ENCODE results near the gene HSPA4L. TPM values are rescaled to one million over a fixed set of nuclear protein-coding genes. Genes with fewer than 3 reads are reported as not detected.

Gene HSPA4L
- polyA plus RNA-seq, 1 donor from 2014 or later = not detected

- Mint-ChIP-seq H3K4me3 (no peak overlapping the region), H3K9me3 (no peaks in the 10 kb centered on the region), H3K36me3 (no peaks in the 10 kb centered on the region), H3K4me1 (peaks cover 0 to 2% (median 1%) of the 10 kb centered on the region in 3 donors), H3K27ac (peak overlapping the region in 1 of 3 donors; percentile 3), H3K27me3 (no peaks in the 10 kb centered on the region)
These were observed 88.6 kb downstream of the HSPA4L start for GRCh38 chr4:127870688-127871087.

GRCh38 chr4:127875791-127876190, 93.7 kb downstream of the HSPA4L start:
- H3K4me1 Mint-ChIP-seq = peaks cover 5 to 12% (median 6%) of the 10 kb centered on the region in 3 donors
- H3K27ac Mint-ChIP-seq = no peak overlapping the region
- no peaks in the 10 kb centered on the region for H3K36me3 Mint-ChIP-seq
- H3K9me3 Mint-ChIP-seq = no peaks in the 10 kb centered on the region
- H3K27me3 Mint-ChIP-seq = no peaks in the 10 kb centered on the region
- H3K4me3 Mint-ChIP-seq = no peak overlapping the region

- H3K4me3 Mint-ChIP-seq = peak within 1 kb of the TSS; percentile 94 to 98 (median 97)
These were observed 98.8 kb downstream of the HSPA4L start, which contains the start of gene PLK4 for GRCh38 chr4:127880763-127881562. Gene PLK4 (plus strand): TSS chr4:127880893. CDS start chr4:127881135, 242 bp downstream.

DNA sequence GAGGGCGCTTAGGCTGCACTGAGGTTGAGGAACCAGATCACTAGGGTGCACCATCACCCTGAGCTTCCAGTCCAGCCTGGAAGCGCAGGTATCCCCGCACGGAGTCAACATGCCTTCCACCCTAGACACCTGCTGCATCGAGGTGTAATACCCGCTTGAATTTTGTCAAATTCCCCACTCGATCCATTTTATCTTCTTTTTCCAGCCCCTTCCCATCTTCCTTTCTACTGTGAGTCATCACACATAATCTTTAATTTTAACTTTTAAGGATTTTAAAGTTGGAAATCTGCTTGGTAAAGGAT, 99.4 kb downstream of the HSPA4L start:
- Mint-ChIP-seq H3K9me3 (no peaks in the 10 kb centered on the region), H3K27me3 (no peaks in the 10 kb centered on the region), H3K27ac (peak overlapping the region; percentile 68 to 100 (median 95)), H3K4me1 (peaks cover 9 to 18% (median 12%) of the 10 kb centered on the region in 3 donors), H3K36me3 (peaks cover 4% of the 10 kb centered on the region), H3K4me3 (peak overlapping the region; percentile 94 to 98 (median 97))

More at GRCh38 chr4:127880763-127881562, 98.8 kb downstream of the HSPA4L start, which contains the start of gene PLK4:
- no peaks in the 10 kb centered on the region for H3K9me3 Mint-ChIP-seq
- H3K27me3 Mint-ChIP-seq = no peaks in the 10 kb centered on the region
- H3K4me1 Mint-ChIP-seq = peaks cover 9 to 18% (median 12%) of the 10 kb centered on the region in 3 donors
- H3K27ac Mint-ChIP-seq = peak within 1 kb of the TSS; percentile 95 to 100 (median 98)
- H3K36me3 Mint-ChIP-seq = peaks cover 2% of the 10 kb centered on the region

DNA sequence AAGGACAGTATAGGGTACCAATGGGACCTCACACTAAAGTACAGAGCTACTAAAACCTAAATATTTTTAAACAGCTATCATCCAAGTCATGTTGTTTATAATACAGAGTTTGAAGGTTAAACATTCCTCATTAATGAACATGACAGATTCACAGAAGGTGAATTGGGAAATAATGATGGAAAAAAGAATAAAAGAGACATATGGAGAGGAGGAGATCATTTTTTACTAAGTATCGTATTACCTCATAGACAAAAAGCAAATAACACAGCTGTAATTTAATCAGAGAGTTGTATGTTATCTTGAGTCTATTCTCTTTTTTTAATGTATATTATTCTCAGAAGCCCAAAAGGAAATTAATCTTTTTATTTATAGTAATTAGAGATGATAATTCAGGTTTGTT, 106.4 kb downstream of the HSPA4L start:
- Mint-ChIP-seq H3K4me3 (no peak overlapping the region), H3K4me1 (peaks cover 0 to 1% (median 0%) of the 10 kb centered on the region in 3 donors), H3K9me3 (no peaks in the 10 kb centered on the region), H3K27me3 (no peaks in the 10 kb centered on the region), H3K27ac (no peak overlapping the region), H3K36me3 (peaks cover 9% of the 10 kb centered on the region)

GRCh38 chr4:127889903-127890302, 107.8 kb downstream of the HSPA4L start:
- Mint-ChIP-seq H3K9me3 (no peaks in the 10 kb centered on the region), H3K4me1 (peaks cover 0 to 1% (median 0%) of the 10 kb centered on the region in 3 donors), H3K27me3 (no peaks in the 10 kb centered on the region), H3K27ac (no peak overlapping the region), H3K36me3 (peaks cover 9% of the 10 kb centered on the region), H3K4me3 (no peak overlapping the region)

Other genes with a start within 250 kb of the HSPA4L start
- gene INTU, start 149.4 kb upstream of the HSPA4L start, polyA plus RNA-seq = 0.11 TPM
- not detected for gene SLC25A31, start 51.9 kb upstream of the HSPA4L start, polyA plus RNA-seq
- 1.6 TPM for gene PLK4, start 98.6 kb downstream of the HSPA4L start, polyA plus RNA-seq
- gene MFSD8, start 182.9 kb downstream of the HSPA4L start, polyA plus RNA-seq = 7.8 TPM
- 7.5 TPM for gene ABHD18, start 183.1 kb downstream of the HSPA4L start, polyA plus RNA-seq

All from IgD-negative memory B cell (primary cell).